Ishikawa (cell line): ENCODE data around the gene TMEM79.

Experiments used
- CEBPB ChIP-seq: IDR thresholded peaks from 2 replicates; pipeline ENCODE4 v1.6.1; 2012
- EGR1 ChIP-seq: IDR thresholded peaks from 2 replicates; pipeline ENCODE4 v1.6.1; 2012
- EP300 ChIP-seq: IDR thresholded peaks from 2 replicates; pipeline ENCODE4 v1.6.1; 2012; ENCODE audit warnings: borderline replicate concordance
- FOXM1 ChIP-seq: IDR thresholded peaks from 2 replicates; pipeline ENCODE4 v1.6.1; 2012; ENCODE audit warnings: low read depth, borderline replicate concordance
- MAX ChIP-seq: IDR thresholded peaks from 2 replicates; pipeline ENCODE4 v1.6.1; 2012
- NFIC ChIP-seq: IDR thresholded peaks from 2 replicates; pipeline ENCODE4 v1.6.1; 2012
- TAF1 ChIP-seq: IDR thresholded peaks from 2 replicates; pipeline ENCODE4 v1.6.1; 2012; ENCODE audit warnings: low read depth, mild to moderate bottlenecking
- TCF12 ChIP-seq: IDR thresholded peaks from 2 replicates; pipeline ENCODE4 v1.6.1; 2012; ENCODE audit warnings: low read depth
- USF1 ChIP-seq: IDR thresholded peaks from 2 replicates; pipeline ENCODE4 v1.6.1; 2012
- YY1 ChIP-seq: IDR thresholded peaks from 2 replicates; pipeline ENCODE4 v1.6.1; 2012; ENCODE audit warnings: low read depth

- TF ChIP-seq YY1 (no peak), FOXM1 (no peak), TCF12 (no peak), CEBPB (no peak), TAF1 (no peak), NFIC (no peak), EP300 (no peak), EGR1 (no peak), MAX (no peak), USF1 (no peak)
Measured at GRCh38 chr1:156258859-156259258, 25.3 kb upstream of the TMEM79 start.
